Measurements from ENCODE around the gene MICAL3. TPM values are rescaled to one million over a fixed set of nuclear protein-coding genes. Genes with fewer than 3 reads are reported as not detected.

MICAL3 gene
- total and polyA plus RNA-seq, 7 donors = 9.6 to 94.2 (median 35.0) TPM

DNA sequence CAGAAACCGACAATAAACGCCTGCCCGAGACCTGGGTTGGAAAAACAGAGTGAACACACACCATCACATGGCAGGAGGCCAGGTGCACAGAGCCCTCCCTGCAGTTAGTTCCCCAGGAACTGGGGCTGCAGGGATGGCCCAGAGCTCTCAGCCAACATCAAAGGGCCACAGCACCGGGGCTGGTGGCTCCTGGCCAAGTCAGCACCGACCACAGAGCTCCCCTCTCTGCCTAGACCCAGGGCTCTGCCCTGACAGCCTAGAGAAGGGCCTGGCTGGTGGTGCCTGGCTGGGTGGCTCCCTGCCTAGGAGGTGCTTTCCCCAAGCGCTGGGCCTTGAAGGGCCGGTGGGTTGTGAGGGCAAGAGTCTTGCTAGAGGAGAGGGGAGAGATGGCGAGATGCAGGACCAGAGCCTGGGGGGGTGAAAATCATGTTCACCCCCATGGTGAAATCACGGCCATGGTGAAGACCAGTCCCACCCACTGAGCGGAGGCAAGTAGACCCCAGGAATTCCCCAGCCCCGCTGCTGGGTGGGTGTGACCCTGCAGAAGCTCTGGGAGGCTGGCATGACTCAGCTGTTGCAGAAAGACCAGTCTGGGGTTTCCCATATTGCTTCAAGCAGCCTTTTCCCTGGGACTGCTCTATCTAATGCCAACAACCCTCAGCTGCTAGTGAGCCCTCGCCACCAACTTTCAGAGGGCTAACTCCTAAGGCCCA lies 242.9 kb downstream of the MICAL3 start:
- Histone ChIP-seq H3K36me3 (no peaks in the 10 kb centered on the region), H3K9me3 (no peaks in the 10 kb centered on the region), H3K27me3 (no peaks in the 10 kb centered on the region), H3K27ac (peak overlapping the region in 1 of 4 donors; percentile 58), H3K4me1 (peaks cover 0 to 23% (median 19%) of the 10 kb centered on the region in 4 donors), H3K4me3 (no peak overlapping the region)
- intact Hi-C loops (cut with DNase I) = loop anchor here (5.0 kb wide), 1 partner anchor 39 kb away; no protein-coding TSS in a partner anchor
- TF ChIP-seq EP300 (IDR thresholded peaks at IDR 0.05) = no peak
- TF ChIP-seq POLR2AphosphoS5 (IDR thresholded peaks at IDR 0.05) = no peak
- TF ChIP-seq, protein P1, sequence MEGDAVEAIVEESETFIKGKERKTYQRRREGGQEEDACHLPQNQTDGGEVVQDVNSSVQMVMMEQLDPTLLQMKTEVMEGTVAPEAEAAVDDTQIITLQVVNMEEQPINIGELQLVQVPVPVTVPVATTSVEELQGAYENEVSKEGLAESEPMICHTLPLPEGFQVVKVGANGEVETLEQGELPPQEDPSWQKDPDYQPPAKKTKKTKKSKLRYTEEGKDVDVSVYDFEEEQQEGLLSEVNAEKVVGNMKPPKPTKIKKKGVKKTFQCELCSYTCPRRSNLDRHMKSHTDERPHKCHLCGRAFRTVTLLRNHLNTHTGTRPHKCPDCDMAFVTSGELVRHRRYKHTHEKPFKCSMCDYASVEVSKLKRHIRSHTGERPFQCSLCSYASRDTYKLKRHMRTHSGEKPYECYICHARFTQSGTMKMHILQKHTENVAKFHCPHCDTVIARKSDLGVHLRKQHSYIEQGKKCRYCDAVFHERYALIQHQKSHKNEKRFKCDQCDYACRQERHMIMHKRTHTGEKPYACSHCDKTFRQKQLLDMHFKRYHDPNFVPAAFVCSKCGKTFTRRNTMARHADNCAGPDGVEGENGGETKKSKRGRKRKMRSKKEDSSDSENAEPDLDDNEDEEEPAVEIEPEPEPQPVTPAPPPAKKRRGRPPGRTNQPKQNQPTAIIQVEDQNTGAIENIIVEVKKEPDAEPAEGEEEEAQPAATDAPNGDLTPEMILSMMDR (IDR thresholded peaks at IDR 0.05) = no peak
- TF ChIP-seq POLR2A (IDR thresholded peaks at IDR 0.05) = no peak
- no peak for DNase-seq
- 33 to 50% methylated on average over 12 of the region's 12 CpGs for WGBS, 2 donors

DNA sequence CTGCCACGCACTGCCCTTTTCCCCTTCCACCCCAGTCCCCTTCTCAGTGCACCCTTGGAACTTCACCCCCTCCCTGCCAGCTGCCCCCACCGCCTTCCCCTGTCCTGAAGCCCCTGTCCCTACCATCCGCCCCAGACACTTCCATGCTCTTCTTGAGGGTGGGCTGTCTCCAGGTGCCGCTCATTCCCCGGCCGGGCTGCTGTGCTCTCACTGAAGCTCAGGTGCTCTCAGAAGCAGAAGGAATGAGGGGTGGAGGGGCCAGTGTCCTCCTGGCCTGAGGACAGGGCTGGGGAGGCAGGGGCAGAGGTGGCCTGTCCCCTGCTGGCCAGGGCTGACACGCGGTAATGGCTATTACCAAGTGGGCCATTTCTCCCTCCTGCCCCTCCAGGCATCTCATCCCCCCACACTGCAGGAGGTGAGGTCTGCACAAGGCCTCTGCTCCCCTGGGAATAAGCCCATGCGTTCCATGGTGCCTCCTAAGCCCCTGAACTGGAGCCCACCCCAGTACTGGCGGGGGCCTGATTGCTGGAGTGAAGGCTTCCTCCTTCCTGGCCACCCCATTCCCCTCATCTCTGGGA lies 243.5 kb downstream of the MICAL3 start:
- Histone ChIP-seq H3K9me3 (no peaks in the 10 kb centered on the region), H3K4me1 (peaks cover 0 to 19% (median 15%) of the 10 kb centered on the region in 4 donors), H3K27ac (peak overlapping the region in 1 of 4 donors; percentile 58), H3K27me3 (no peaks in the 10 kb centered on the region), H3K36me3 (no peaks in the 10 kb centered on the region), H3K4me3 (no peak overlapping the region)
- no peak for DNase-seq
- 84 to 88% methylated on average over 10 of the region's 10 CpGs for WGBS, 2 donors
- TF ChIP-seq EP300 (IDR thresholded peaks at IDR 0.05) (no peak), POLR2A (IDR thresholded peaks at IDR 0.05) (no peak), POLR2AphosphoS5 (IDR thresholded peaks at IDR 0.05) (no peak)
- TF ChIP-seq, protein P1 (IDR thresholded peaks at IDR 0.05) = no peak
- intact Hi-C loops (cut with DNase I) = loop anchor here (5.0 kb wide), 1 partner anchor 39 kb away; no protein-coding TSS in a partner anchor

DNA sequence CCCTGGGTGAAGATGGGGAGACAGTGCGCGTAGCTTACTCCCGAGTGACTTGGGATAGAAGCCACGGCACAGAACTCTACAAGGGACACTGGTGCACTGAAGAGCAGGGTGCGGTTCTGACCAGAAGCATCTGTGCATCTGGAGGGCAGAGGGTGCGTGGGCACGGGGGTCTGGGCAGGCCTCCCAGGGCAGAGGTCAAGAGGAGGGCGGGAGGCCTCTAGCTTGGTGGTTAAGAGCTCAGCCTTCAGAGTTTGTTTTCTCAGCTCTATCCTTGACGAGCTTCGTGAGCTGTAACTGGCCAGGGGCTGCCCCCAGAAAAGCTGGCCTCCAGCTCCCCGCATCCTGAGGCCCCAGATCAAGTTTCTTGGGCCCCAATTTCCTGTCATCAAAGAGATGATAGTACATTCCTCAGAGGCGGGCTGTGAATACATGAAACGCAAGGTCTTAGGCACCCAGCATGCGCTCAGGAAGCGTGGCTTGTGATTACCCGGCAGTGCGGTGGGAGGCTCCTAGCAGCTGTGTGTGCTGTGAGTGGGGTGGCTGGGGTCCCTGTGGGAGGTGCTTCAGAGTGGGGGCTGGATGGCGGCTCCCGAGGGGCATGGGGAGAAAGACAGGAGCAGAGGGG lies 244.1 kb downstream of the MICAL3 start:
- TF ChIP-seq POLR2AphosphoS5 (IDR thresholded peaks at IDR 0.05) (no peak), EP300 (IDR thresholded peaks at IDR 0.05) (no peak), POLR2A (IDR thresholded peaks at IDR 0.05) (no peak)
- TF ChIP-seq, protein P1 (IDR thresholded peaks at IDR 0.05) = no peak
- DNase-seq = no peak
- Histone ChIP-seq H3K4me3 (no peak overlapping the region), H3K27me3 (no peaks in the 10 kb centered on the region), H3K27ac (no peak overlapping the region), H3K9me3 (no peaks in the 10 kb centered on the region), H3K36me3 (no peaks in the 10 kb centered on the region), H3K4me1 (peaks cover 0 to 19% (median 14%) of the 10 kb centered on the region in 4 donors)
- intact Hi-C loops (cut with DNase I) = loop anchor here (5.0 kb wide), 1 partner anchor 38 kb away; no protein-coding TSS in a partner anchor
- 70 to 83% methylated on average over 19 of the region's 19 CpGs for WGBS, 2 donors

DNA sequence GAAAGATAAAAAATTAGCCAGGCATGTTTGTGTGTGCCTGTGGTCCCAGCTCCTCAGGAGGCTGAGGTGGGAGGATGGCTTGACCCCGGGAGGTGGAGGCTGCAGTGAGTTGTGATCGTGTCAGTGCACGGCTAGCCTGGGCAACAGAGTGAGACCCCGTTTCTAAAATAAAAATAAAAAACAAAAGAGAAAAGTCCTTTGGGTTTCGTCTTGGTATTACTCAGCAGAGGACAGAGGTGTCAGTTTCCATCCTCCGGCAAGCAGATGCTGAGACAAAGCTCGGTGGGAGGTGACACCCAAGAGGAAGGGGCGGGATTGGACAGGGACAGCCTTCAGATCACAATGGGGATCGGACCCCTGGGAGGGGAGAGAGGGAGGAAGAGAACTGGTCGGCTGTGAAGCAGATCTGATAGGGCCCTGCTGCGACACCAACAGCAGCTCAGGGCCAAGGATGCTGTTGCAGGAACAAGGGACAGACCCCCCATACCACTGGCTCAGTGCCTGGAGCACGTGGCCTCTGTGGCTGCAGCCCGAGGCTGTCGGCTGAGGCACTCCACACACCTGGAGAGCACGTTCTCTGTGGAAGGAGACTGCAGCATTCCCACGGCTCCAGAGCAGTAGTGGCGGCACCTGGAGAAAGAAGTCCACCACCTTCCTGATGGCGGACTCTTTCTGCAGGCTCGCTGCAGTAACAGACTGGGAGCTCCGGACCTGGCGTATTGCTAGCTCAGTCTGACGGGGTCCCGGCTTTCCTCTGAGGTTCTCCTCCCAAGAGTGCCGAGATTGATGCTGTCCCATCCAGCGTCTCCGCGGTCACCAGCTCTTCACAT lies 244.9 kb downstream of the MICAL3 start:
- Histone ChIP-seq H3K9me3 (no peaks in the 10 kb centered on the region), H3K4me1 (peaks cover 0 to 23% (median 15%) of the 10 kb centered on the region in 4 donors), H3K4me3 (no peak overlapping the region), H3K36me3 (no peaks in the 10 kb centered on the region), H3K27ac (no peak overlapping the region), H3K27me3 (no peaks in the 10 kb centered on the region)
- TF ChIP-seq POLR2A (IDR thresholded peaks at IDR 0.05) (no peak), EP300 (IDR thresholded peaks at IDR 0.05) (no peak), POLR2AphosphoS5 (IDR thresholded peaks at IDR 0.05) (no peak)
- TF ChIP-seq, protein P1 (IDR thresholded peaks at IDR 0.05) = no peak
- DNase-seq = no peak
- intact Hi-C loops (cut with DNase I) = loop anchor here (5.0 kb wide), 1 partner anchor 37 kb away; no protein-coding TSS in a partner anchor
- WGBS, 2 donors = 79 to 90% methylated on average over 27 of the region's 27 CpGs
